PC-3 (cell line): Measurements from ENCODE around the gene EN1. TPM values are rescaled to one million over a fixed set of nuclear protein-coding genes. Genes with fewer than 3 reads are reported as not detected.

ENCODE experiments used
- ATAC-seq: fragments of 200-7000 bp; cut with Tn5 transposase; 2 replicates; pipeline ENCODE4 v1.9.1; 2020; ENCODE audit warnings: mild to moderate bottlenecking, moderate library complexity
- BruUV-seq: library from RNA; stranded (reverse); fragments of 400-500 nt; replicated peaks from 2 replicates; lab custom pipeline; 2021; lab: Mats Ljungman, UMichigan
- CTCF ChIA-PET: fragments of 300-600 bp; sonication (Branson Sonifier 250); formaldehyde crosslinking; loops from one replicate; lab custom pipeline; 2022; ENCODE audit warnings: antibody characterized with exemption; lab: Charles Lee
- POLR2A ChIA-PET: fragments of 300-600 bp; sonication (Branson Sonifier 250); formaldehyde crosslinking; loops from one replicate; lab custom pipeline; 2022; ENCODE audit warnings: antibody characterized with exemption; ENCODE audit not compliant: unreplicated experiment; lab: Charles Lee
- DNase-seq: peaks from one replicate; pipeline ENCODE4 v3.0.0-alpha.2; 2015
- H2AFZ ChIP-seq: fragments of 300-600 bp; sonication (generic); 2 replicates; pipeline ENCODE4 v1.6.0; 2016; ENCODE audit warnings: antibody characterized with exemption, low read length
- H3F3A ChIP-seq: fragments of 300-600 bp; sonication (generic); one replicate; pipeline ENCODE4 v1.6.0; 2017; ENCODE audit warnings: antibody characterized with exemption, low read length, control low read depth, mild to moderate bottlenecking; ENCODE audit not compliant: unreplicated experiment
- H3K27ac ChIP-seq: fragments of 300-600 bp; sonication (generic); 2 replicates; pipeline ENCODE4 v1.5.1; 2016; ENCODE audit warnings: mild to moderate bottlenecking, low read length
- H3K27me3 ChIP-seq: fragments of 300-600 bp; sonication (generic); 2 replicates; pipeline ENCODE4 v1.6.1; 2016; ENCODE audit warnings: low read length, mixed read lengths
- H3K36me3 ChIP-seq: fragments of 300-600 bp; sonication (generic); 2 replicates; pipeline ENCODE4 v1.6.1; 2016; ENCODE audit warnings: low read depth, mixed run types, low read length, mixed read lengths
- H3K4me1 ChIP-seq: fragments of 300-600 bp; sonication (generic); 2 replicates; pipeline ENCODE4 v1.5.1; 2016; ENCODE audit warnings: low read length; ENCODE audit not compliant: insufficient read depth
- H3K4me2 ChIP-seq: fragments of 300-600 bp; sonication (generic); 2 replicates; pipeline ENCODE4 v1.6.0; 2016; ENCODE audit warnings: low read length
- H3K4me3 ChIP-seq: fragments of 300-600 bp; sonication (generic); 2 replicates; pipeline ENCODE4 v1.5.1; 2016; ENCODE audit warnings: mild to moderate bottlenecking, low read length, mixed read lengths
- H3K79me2 ChIP-seq: fragments of 300-600 bp; sonication (generic); 2 replicates; pipeline ENCODE4 v1.6.1; 2017; ENCODE audit warnings: low read length, mixed read lengths
- H3K9ac ChIP-seq: fragments of 300-600 bp; sonication (generic); 2 replicates; pipeline ENCODE4 v1.6.0; 2016; ENCODE audit warnings: mild to moderate bottlenecking, low read length
- H3K9me2 ChIP-seq: fragments of 300-600 bp; sonication (generic); replicated peaks from 2 replicates; pipeline ENCODE4 v1.6.1; 2016; ENCODE audit warnings: mixed run types, low read length, mixed read lengths
- H3K9me3 ChIP-seq: fragments of 300-600 bp; sonication (generic); 2 replicates; pipeline ENCODE4 v1.6.1; 2016; ENCODE audit warnings: low read length, mixed read lengths
- H4K20me1 ChIP-seq: fragments of 300-600 bp; sonication (generic); 2 replicates; pipeline ENCODE4 v1.6.1; 2016; ENCODE audit warnings: low read length, mixed read lengths
- EZH2 ChIP-seq: fragments of 300-600 bp; sonication (generic); IDR thresholded peaks from one replicate; pipeline ENCODE4 v1.6.1; 2017; ENCODE audit warnings: antibody characterized with exemption, mild to moderate bottlenecking, low read length; ENCODE audit not compliant: unreplicated experiment
- EZH2phosphoT487 ChIP-seq: fragments of 300-600 bp; sonication (generic); IDR thresholded peaks from 2 replicates; pipeline ENCODE4 v1.6.1; 2018; ENCODE audit warnings: mild to moderate bottlenecking, antibody characterized with exemption, low read length, borderline replicate concordance
- intact Hi-C: fragments of 100-400 bp; cut with micrococcal nuclease; formaldehyde crosslinking; loops from 2 replicates; pipeline ENCODE4 v1.9.0; 2023
- total RNA-seq: library from RNA; depleted of rRNA; stranded (reverse); fragments of >200 nt; gene quantifications from 2 replicates; pipeline ENCODE4 v1.2.3, GENCODE V29; 2014
- TF ChIP-seq, protein P1 (sequence below): fragments of 300-600 bp; sonication (generic); conservative IDR thresholded peaks from 2 replicates; pipeline ENCODE4 v1.5.1; 2017; ENCODE audit warnings: antibody characterized with exemption, low read depth, mild to moderate bottlenecking, low read length

The EN1 gene
- total RNA-seq, 1 experiment from 2014 or later, result 3.2 TPM

DNA sequence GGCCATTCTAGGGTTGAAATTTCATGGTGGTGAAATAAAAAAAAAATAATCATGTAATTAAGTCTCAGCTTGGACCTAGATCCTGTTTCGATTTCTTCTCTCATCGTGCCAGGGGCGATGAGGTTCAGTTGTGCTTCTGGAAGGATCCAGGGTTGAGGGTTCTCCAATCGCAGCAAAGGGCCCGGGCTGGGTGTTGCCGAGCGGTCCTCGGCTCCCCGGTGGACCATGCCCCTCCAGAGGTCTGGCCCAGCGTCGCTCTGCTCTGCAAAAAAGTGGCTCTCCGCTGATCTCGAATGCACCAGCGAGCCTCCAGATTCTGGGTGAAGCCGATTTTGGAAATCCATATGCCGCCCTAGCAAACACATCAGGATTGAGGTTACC lies 39.0 kb downstream of the EN1 start:
- intact Hi-C loops, result no loop called here

DNA sequence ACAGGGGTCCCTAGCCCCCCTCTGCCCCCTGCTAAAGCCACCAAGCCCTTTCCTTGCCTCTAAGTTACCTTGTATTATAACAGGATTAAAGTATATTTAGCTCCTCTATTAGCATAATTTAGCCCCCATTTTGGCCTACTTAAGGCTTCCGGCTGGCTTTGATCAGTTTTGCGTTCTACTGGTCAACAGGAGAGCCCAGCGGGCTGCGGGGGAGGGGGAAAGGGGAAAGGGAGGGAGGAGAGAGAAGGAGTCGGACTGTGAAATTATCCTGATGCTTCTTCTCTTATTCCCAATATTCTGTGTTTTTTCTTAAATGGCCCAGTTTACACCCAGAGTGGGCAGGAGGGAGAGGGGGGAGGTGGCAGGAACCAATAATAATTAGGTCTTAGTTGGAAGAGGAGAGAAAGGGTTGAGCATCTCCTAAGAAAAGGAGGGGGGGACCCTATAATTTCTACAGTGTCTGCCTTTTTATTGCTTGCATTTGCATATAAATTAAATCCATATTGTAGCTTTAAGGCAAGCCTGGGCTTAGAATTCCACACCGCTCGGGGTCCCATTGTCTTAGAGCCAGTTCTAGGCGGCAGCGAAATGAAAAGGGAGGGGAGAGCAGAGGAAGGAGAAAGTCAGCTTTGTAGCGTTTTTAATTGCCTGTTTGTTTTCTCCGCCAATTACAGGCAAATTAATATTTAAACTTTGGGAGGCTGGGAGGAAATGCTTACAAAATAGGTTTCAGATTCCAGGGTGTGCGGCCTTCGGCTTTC lies 39.6 kb downstream of the EN1 start:
- no peaks in the 10 kb centered on the region for H3K9me3 ChIP-seq
- H3K27me3 ChIP-seq, result peaks cover 65% of the 10 kb centered on the region
- TF ChIP-seq, protein P1, sequence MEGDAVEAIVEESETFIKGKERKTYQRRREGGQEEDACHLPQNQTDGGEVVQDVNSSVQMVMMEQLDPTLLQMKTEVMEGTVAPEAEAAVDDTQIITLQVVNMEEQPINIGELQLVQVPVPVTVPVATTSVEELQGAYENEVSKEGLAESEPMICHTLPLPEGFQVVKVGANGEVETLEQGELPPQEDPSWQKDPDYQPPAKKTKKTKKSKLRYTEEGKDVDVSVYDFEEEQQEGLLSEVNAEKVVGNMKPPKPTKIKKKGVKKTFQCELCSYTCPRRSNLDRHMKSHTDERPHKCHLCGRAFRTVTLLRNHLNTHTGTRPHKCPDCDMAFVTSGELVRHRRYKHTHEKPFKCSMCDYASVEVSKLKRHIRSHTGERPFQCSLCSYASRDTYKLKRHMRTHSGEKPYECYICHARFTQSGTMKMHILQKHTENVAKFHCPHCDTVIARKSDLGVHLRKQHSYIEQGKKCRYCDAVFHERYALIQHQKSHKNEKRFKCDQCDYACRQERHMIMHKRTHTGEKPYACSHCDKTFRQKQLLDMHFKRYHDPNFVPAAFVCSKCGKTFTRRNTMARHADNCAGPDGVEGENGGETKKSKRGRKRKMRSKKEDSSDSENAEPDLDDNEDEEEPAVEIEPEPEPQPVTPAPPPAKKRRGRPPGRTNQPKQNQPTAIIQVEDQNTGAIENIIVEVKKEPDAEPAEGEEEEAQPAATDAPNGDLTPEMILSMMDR, result no peak
- TF ChIP-seq EZH2phosphoT487, result no peak
- no peak for TF ChIP-seq EZH2
- CTCF ChIA-PET, result interaction anchor here (0.6 kb wide), 1 partner anchor 8 kb away, joined by 3 read pairs; no protein-coding TSS in a partner anchor
- H3K4me3 ChIP-seq, result no peak overlapping the region
- no peaks in the 10 kb centered on the region for H4K20me1 ChIP-seq
- H2AFZ ChIP-seq, result no peak overlapping the region
- BruUV-seq, result no TSS peak
- H3K9me2 ChIP-seq, result no peaks in the 10 kb centered on the region
- DNase-seq, result no peak
- H3K4me1 ChIP-seq, result no peaks in the 10 kb centered on the region
- ATAC-seq, result no peak
- intact Hi-C loops, result no loop called here
- no peak overlapping the region for H3K4me2 ChIP-seq
- no peaks in the 10 kb centered on the region for H3F3A ChIP-seq
- H3K27ac ChIP-seq, result no peak overlapping the region
- no peaks in the 10 kb centered on the region for H3K36me3 ChIP-seq
- no peaks in the 10 kb centered on the region for H3K79me2 ChIP-seq
- no peak overlapping the region for H3K9ac ChIP-seq
- POLR2A ChIA-PET, result no interaction called here

More for the DNA sequence above, 39.0 kb downstream of the EN1 start:
- ATAC-seq (no peak), DNase-seq (no peak)
- TF ChIP-seq, protein P1, result no peak
- TF ChIP-seq EZH2phosphoT487, result no peak
- TF ChIP-seq EZH2, result no peak
- Histone ChIP-seq H3K27me3 (peaks cover 65% of the 10 kb centered on the region), H3F3A (no peaks in the 10 kb centered on the region), H3K9me2 (no peaks in the 10 kb centered on the region), H2AFZ (no peak overlapping the region), H3K27ac (no peak overlapping the region), H3K79me2 (no peaks in the 10 kb centered on the region), H3K4me2 (no peak overlapping the region), H4K20me1 (no peaks in the 10 kb centered on the region), H3K9ac (no peak overlapping the region), H3K36me3 (no peaks in the 10 kb centered on the region), H3K4me1 (no peaks in the 10 kb centered on the region), H3K9me3 (no peaks in the 10 kb centered on the region), H3K4me3 (no peak overlapping the region)
- CTCF ChIA-PET, result interaction anchor here (0.6 kb wide), 1 partner anchor 8 kb away, joined by 3 read pairs; no protein-coding TSS in a partner anchor
- no TSS peak for BruUV-seq
- POLR2A ChIA-PET, result no interaction called here
